ENCODE data around the gene NOL9.

Gene NOL9

DNA sequence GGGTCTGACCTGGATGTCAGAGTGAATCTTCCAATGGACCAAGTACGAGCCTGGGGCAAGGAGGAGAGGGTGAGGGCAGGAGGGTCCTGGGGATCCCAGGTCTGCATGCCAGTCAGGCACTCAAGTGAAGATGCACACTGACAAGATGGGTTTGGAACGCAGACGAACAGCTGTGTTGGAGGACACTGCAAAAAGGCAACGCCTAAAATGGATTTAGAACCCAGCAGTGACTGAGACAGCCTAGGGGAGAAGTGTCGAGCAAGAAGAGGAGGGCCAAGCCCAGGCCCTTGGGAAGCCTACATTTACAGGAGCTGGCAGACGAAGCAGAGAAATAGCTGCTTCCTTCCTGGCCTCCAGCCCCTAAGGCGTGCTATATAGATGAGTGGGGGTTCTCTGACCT is 25.8 kb downstream of the NOL9 start:
- no peak overlapping the region for H3K27ac ChIP-seq (ENCODE audit: low read depth, low read length, poor library complexity, severe bottlenecking)
- peaks cover 91% of the 10 kb centered on the region for H3K36me3 ChIP-seq (ENCODE audit: insufficient read depth, low read length)
- no peaks in the 10 kb centered on the region for H3K27me3 ChIP-seq (ENCODE audit: insufficient read depth, low read length)
- H3K9ac ChIP-seq (ENCODE audit: low read length): no peak overlapping the region
- no peak overlapping the region for H2AFZ ChIP-seq (ENCODE audit: low read length)
- H3K9me2 ChIP-seq (ENCODE audit: low read depth, low read length): no peaks in the 10 kb centered on the region
- H3F3A ChIP-seq (ENCODE audit: insufficient read depth, low read length): no peaks in the 10 kb centered on the region
- no peak for TF ChIP-seq EZH2 (IDR thresholded peaks at IDR 0.05; ENCODE audit: borderline replicate concordance, low read length)
- TF ChIP-seq, protein P1, sequence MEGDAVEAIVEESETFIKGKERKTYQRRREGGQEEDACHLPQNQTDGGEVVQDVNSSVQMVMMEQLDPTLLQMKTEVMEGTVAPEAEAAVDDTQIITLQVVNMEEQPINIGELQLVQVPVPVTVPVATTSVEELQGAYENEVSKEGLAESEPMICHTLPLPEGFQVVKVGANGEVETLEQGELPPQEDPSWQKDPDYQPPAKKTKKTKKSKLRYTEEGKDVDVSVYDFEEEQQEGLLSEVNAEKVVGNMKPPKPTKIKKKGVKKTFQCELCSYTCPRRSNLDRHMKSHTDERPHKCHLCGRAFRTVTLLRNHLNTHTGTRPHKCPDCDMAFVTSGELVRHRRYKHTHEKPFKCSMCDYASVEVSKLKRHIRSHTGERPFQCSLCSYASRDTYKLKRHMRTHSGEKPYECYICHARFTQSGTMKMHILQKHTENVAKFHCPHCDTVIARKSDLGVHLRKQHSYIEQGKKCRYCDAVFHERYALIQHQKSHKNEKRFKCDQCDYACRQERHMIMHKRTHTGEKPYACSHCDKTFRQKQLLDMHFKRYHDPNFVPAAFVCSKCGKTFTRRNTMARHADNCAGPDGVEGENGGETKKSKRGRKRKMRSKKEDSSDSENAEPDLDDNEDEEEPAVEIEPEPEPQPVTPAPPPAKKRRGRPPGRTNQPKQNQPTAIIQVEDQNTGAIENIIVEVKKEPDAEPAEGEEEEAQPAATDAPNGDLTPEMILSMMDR (IDR thresholded peaks at IDR 0.05; ENCODE audit: low read length): no peak
- H3K4me1 ChIP-seq (ENCODE audit: insufficient read depth, low read length, severe bottlenecking): no peaks in the 10 kb centered on the region
- no peaks in the 10 kb centered on the region for H3K9me3 ChIP-seq (ENCODE audit: low read length)
- H3K4me2 ChIP-seq (ENCODE audit: low read length): no peak overlapping the region
- H3K4me3 ChIP-seq (ENCODE audit: low read depth, low read length, poor library complexity, severe bottlenecking): no peak overlapping the region
- no peaks in the 10 kb centered on the region for H4K20me1 ChIP-seq (ENCODE audit: insufficient read depth, low read length)
- no peaks in the 10 kb centered on the region for H3K79me2 ChIP-seq (ENCODE audit: insufficient read depth, low read length)

DNA sequence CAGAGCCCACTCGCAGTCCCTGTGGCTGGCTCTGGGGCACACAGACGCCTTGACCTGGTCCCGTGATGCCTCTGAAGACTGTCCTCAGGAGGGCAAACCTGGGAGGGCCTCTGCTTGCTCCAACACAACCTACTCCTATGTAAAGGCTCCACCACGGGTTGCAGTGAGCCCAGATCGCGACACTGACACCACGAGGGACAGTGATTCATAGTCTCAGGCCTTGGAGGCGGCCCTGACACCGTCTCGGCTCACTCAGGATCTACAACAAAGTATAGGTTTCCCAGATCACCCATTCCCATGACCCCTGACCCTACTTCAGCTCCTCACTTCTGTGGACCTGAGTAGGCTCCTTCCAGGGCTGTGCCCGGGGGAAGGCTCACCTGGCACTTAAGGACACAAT is 28.0 kb downstream of the NOL9 start:
- Histone ChIP-seq H3K9ac (ENCODE audit: low read length) (no peak overlapping the region), H4K20me1 (ENCODE audit: insufficient read depth, low read length) (no peaks in the 10 kb centered on the region), H3K27me3 (ENCODE audit: insufficient read depth, low read length) (no peaks in the 10 kb centered on the region), H3K27ac (ENCODE audit: low read depth, low read length, poor library complexity, severe bottlenecking) (no peak overlapping the region), H3K4me2 (ENCODE audit: low read length) (no peak overlapping the region), H3K4me3 (ENCODE audit: low read depth, low read length, poor library complexity, severe bottlenecking) (no peak overlapping the region), H3K9me2 (ENCODE audit: low read depth, low read length) (no peaks in the 10 kb centered on the region), H3K79me2 (ENCODE audit: insufficient read depth, low read length) (no peaks in the 10 kb centered on the region), H3K36me3 (ENCODE audit: insufficient read depth, low read length) (peaks cover 75% of the 10 kb centered on the region), H2AFZ (ENCODE audit: low read length) (no peak overlapping the region), H3F3A (ENCODE audit: insufficient read depth, low read length) (no peaks in the 10 kb centered on the region), H3K4me1 (ENCODE audit: insufficient read depth, low read length, severe bottlenecking) (no peaks in the 10 kb centered on the region), H3K9me3 (ENCODE audit: low read length) (no peaks in the 10 kb centered on the region)
- TF ChIP-seq EZH2 (IDR thresholded peaks at IDR 0.05; ENCODE audit: borderline replicate concordance, low read length): no peak
- TF ChIP-seq, protein P1 (IDR thresholded peaks at IDR 0.05; ENCODE audit: low read length): no peak

DNA sequence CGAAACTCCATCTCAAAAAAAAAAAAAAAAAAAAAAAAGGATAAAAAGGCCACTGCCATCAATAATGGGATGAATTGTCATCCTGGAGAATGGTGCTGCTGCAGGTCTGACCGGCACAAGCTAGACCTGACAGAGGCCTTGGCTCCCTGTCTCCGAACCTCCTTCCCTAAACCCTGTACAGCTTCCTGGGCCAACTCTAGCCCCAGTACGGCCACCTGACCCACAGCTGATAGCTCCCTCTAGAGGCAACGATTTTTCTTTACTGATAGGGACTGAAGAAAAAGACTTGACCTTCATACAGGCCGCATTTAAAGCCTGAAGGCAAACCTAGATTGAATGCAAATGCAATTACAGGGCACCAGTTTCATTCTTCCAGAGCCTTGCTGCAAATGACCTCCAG is 30.7 kb downstream of the NOL9 start:
- TF ChIP-seq, protein P1 (IDR thresholded peaks at IDR 0.05; ENCODE audit: low read length): peak; percentile 67
- TF ChIP-seq EZH2 (IDR thresholded peaks at IDR 0.05; ENCODE audit: borderline replicate concordance, low read length): no peak
- Histone ChIP-seq H3K27ac (ENCODE audit: low read depth, low read length, poor library complexity, severe bottlenecking) (no peak overlapping the region), H3F3A (ENCODE audit: insufficient read depth, low read length) (no peaks in the 10 kb centered on the region), H3K79me2 (ENCODE audit: insufficient read depth, low read length) (no peaks in the 10 kb centered on the region), H3K4me3 (ENCODE audit: low read depth, low read length, poor library complexity, severe bottlenecking) (no peak overlapping the region), H3K9me3 (ENCODE audit: low read length) (no peaks in the 10 kb centered on the region), H3K4me2 (ENCODE audit: low read length) (no peak overlapping the region), H4K20me1 (ENCODE audit: insufficient read depth, low read length) (no peaks in the 10 kb centered on the region), H3K9ac (ENCODE audit: low read length) (no peak overlapping the region), H3K4me1 (ENCODE audit: insufficient read depth, low read length, severe bottlenecking) (no peaks in the 10 kb centered on the region), H3K27me3 (ENCODE audit: insufficient read depth, low read length) (no peaks in the 10 kb centered on the region), H2AFZ (ENCODE audit: low read length) (no peak overlapping the region), H3K36me3 (ENCODE audit: insufficient read depth, low read length) (peaks cover 60% of the 10 kb centered on the region), H3K9me2 (ENCODE audit: low read depth, low read length) (no peaks in the 10 kb centered on the region)

Measured in OCI-LY1 (cell line).